ENCODE data around the gene OSTF1.

DNA sequence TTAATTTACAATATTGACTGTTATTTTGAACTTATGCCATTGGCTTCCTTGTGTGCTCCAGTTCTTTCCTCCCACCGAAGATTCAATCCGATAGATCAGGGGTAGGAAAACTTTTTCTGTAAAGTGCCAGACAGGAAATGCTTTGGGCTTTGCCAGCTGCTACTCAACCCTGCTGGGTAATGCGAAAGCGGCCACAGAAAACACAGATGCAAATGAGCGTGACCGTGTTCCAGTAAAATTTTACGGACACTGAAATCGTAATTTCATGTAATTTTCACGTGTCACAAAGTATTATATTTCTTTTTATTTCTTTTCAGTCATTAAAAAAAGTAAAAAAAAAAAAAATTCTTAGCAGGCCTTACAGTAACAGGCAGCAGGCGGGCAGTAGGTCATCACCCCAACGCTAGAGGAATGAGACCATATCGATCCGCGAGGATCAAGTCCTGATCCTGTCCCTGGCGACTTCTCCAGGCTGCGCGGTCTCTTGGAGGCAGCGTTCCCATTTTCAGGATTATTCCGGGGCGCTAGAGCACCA, 958 bp upstream of the OSTF1 start:
- TF ChIP-seq, protein P1, sequence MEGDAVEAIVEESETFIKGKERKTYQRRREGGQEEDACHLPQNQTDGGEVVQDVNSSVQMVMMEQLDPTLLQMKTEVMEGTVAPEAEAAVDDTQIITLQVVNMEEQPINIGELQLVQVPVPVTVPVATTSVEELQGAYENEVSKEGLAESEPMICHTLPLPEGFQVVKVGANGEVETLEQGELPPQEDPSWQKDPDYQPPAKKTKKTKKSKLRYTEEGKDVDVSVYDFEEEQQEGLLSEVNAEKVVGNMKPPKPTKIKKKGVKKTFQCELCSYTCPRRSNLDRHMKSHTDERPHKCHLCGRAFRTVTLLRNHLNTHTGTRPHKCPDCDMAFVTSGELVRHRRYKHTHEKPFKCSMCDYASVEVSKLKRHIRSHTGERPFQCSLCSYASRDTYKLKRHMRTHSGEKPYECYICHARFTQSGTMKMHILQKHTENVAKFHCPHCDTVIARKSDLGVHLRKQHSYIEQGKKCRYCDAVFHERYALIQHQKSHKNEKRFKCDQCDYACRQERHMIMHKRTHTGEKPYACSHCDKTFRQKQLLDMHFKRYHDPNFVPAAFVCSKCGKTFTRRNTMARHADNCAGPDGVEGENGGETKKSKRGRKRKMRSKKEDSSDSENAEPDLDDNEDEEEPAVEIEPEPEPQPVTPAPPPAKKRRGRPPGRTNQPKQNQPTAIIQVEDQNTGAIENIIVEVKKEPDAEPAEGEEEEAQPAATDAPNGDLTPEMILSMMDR (conservative IDR thresholded peaks at IDR 0.05 in 1 of 2, IDR thresholded peaks at IDR 0.05 in 1 of 2; ENCODE audit: extremely low read depth in 1 of 2, insufficient read depth in 1 of 2, low read depth in 1 of 2, low read length in 2 of 2): no peak
- TF ChIP-seq EZH2 (IDR thresholded peaks at IDR 0.05; ENCODE audit: borderline replicate concordance, low read length): no peak

Measured in mammary epithelial cell (primary cell).